Progenitor cell of endocrine pancreas (in vitro differentiated cells): ENCODE data around the gene CDK19. TPM values are rescaled to one million over a fixed set of nuclear protein-coding genes. Genes with fewer than 3 reads are reported as not detected.

ENCODE experiments used
- DNase-seq: peaks from one replicate; pipeline ENCODE4 v3.0.0; 2021; ENCODE audit warnings: low spot score; ENCODE audit not compliant: unreplicated experiment
- H3K27ac Mint-ChIP-seq: 2 replicates; pipeline ENCODE4 v1.8.0; 2021; ENCODE audit warnings: mild to moderate bottlenecking, moderate library complexity, mixed read lengths
- H3K27me3 Mint-ChIP-seq: 2 replicates; pipeline ENCODE4 v1.8.0; 2021; ENCODE audit warnings: mixed read lengths
- H3K36me3 Mint-ChIP-seq: 2 replicates; pipeline ENCODE4 v1.8.0; 2022; ENCODE audit warnings: mixed read lengths; ENCODE audit not compliant: insufficient read depth
- H3K4me1 Mint-ChIP-seq: 2 replicates; pipeline ENCODE4 v1.8.0; 2021; ENCODE audit warnings: low read depth, mixed read lengths
- H3K4me3 Mint-ChIP-seq: 2 replicates; pipeline ENCODE4 v1.8.0; 2021; ENCODE audit warnings: low read depth, mild to moderate bottlenecking, moderate library complexity, mixed read lengths
- H3K9me3 Mint-ChIP-seq: 2 replicates; pipeline ENCODE4 v1.8.0; 2021; ENCODE audit warnings: low read depth, mixed read lengths
- CTCF ChIP-seq: fragments of 200-600 bp; sonication (generic); IDR thresholded peaks from one replicate; pipeline ENCODE4 v1.5.0; 2021; ENCODE audit warnings: antibody characterized with exemption, mild to moderate bottlenecking; ENCODE audit not compliant: unreplicated experiment
- total RNA-seq: library from RNA; stranded (reverse); gene quantifications from 2 replicates; pipeline ENCODE4 v1.2.1, GENCODE V29; 2021

Gene CDK19
- total RNA-seq, 1 donor from 2014 or later: 26.2 TPM

GRCh38 chr6:110595112-110595511 is 220.2 kb downstream of the CDK19 start:
- peaks cover 2% of the 10 kb centered on the region for H3K9me3 Mint-ChIP-seq
- H3K36me3 Mint-ChIP-seq: peaks cover 6% of the 10 kb centered on the region
- no peak overlapping the region for H3K27ac Mint-ChIP-seq
- H3K4me1 Mint-ChIP-seq: peaks cover 15% of the 10 kb centered on the region
- TF ChIP-seq CTCF: no peak
- no peaks in the 10 kb centered on the region for H3K27me3 Mint-ChIP-seq
- H3K4me3 Mint-ChIP-seq: no peak overlapping the region
- no peak for DNase-seq

GRCh38 chr6:110593637-110594036 is 221.6 kb downstream of the CDK19 start:
- H3K36me3 Mint-ChIP-seq: no peaks in the 10 kb centered on the region
- no peaks in the 10 kb centered on the region for H3K9me3 Mint-ChIP-seq
- DNase-seq: no peak
- no peak overlapping the region for H3K4me3 Mint-ChIP-seq
- peaks cover 15% of the 10 kb centered on the region for H3K4me1 Mint-ChIP-seq
- no peak for TF ChIP-seq CTCF
- H3K27me3 Mint-ChIP-seq: no peaks in the 10 kb centered on the region
- no peak overlapping the region for H3K27ac Mint-ChIP-seq

- no peak overlapping the region for H3K4me3 Mint-ChIP-seq
- TF ChIP-seq CTCF: no peak
- no peaks in the 10 kb centered on the region for H3K27me3 Mint-ChIP-seq
- DNase-seq: no peak
- no peak overlapping the region for H3K27ac Mint-ChIP-seq
- H3K4me1 Mint-ChIP-seq: peaks cover 15% of the 10 kb centered on the region
- H3K9me3 Mint-ChIP-seq: no peaks in the 10 kb centered on the region
- H3K36me3 Mint-ChIP-seq: no peaks in the 10 kb centered on the region
Observed at GRCh38 chr6:110592765-110593164, 222.5 kb downstream of the CDK19 start.

GRCh38 chr6:110590821-110591351 is 224.4 kb downstream of the CDK19 start:
- no peaks in the 10 kb centered on the region for H3K27me3 Mint-ChIP-seq
- H3K27ac Mint-ChIP-seq: no peak overlapping the region
- no peaks in the 10 kb centered on the region for H3K9me3 Mint-ChIP-seq
- no peak for TF ChIP-seq CTCF
- no peaks in the 10 kb centered on the region for H3K36me3 Mint-ChIP-seq
- DNase-seq: no peak
- peaks cover 6% of the 10 kb centered on the region for H3K4me1 Mint-ChIP-seq
- no peak overlapping the region for H3K4me3 Mint-ChIP-seq

- no peak for DNase-seq
- Mint-ChIP-seq H3K4me1 (peaks cover 6% of the 10 kb centered on the region), H3K4me3 (no peak overlapping the region), H3K9me3 (no peaks in the 10 kb centered on the region), H3K36me3 (no peaks in the 10 kb centered on the region), H3K27ac (no peak overlapping the region), H3K27me3 (no peaks in the 10 kb centered on the region)
- no peak for TF ChIP-seq CTCF
Observed at GRCh38 chr6:110589865-110590513, 225.3 kb downstream of the CDK19 start.
